Superior temporal gyrus (tissue), 1 donor: ENCODE measurements around the gene PLCB3.
"Not testable (repeated sequence)": the region's sequence is repeated elsewhere in the genome, so short reads cannot be mapped to it uniquely, and the experiment has no call there.

Source experiments
- DNase-seq: peaks from one replicate; pipeline ENCODE4 v3.0.0-alpha.2; 2016; ENCODE audit errors: extremely low spot score

Gene PLCB3

DNA sequence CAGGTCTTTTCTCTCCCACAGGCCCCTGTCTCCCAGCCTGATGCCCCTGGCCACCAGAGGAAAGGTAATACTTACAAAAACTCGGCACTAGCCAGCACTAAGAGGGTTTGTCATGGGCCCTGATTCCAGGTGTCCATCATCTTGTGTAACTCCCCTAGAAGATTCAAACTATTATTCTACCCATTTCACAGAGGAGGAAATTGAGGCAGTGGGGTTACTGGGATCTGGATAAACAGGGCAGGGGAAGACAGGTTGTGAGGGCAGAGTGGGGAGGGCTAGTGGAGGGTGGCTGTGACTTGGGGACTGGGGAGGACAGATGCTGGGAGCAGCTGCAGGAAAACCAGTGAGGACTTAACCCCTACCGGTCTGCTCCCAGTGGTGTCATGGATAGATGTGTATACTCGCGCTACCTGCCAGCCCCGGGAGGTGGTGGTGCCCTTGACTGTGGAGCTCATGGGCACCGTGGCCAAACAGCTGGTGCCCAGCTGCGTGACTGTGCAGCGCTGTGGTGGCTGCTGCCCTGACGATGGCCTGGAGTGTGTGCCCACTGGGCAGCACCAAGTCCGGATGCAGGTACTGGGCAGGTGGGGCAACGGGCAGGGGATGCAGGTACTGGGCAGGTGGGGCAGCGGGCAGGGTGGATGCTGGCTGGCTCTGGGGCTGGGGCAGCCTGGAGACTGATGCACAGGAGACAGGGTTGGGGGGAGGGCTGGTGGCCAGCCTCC lies 15.7 kb upstream of the PLCB3 start:
- no peak for DNase-seq

DNA sequence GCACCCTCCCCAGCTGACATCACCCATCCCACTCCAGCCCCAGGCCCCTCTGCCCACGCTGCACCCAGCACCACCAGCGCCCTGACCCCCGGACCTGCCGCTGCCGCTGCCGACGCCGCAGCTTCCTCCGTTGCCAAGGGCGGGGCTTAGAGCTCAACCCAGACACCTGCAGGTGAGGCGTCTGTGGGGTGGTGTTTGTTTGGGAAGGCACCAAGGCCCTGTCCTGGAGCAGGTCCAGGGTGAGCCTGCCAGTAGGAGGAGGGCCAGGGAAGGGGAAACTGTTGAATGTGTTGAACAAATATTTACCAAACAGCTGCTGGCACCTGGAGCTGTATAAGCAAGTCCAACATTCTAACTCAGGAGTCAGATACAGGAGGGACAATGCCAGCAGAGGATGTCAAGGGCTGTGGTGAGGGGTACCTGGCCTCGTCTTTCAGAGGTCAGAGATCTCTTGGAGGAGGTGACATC lies 13.8 kb upstream of the PLCB3 start:
- DNase-seq: no peak

DNA sequence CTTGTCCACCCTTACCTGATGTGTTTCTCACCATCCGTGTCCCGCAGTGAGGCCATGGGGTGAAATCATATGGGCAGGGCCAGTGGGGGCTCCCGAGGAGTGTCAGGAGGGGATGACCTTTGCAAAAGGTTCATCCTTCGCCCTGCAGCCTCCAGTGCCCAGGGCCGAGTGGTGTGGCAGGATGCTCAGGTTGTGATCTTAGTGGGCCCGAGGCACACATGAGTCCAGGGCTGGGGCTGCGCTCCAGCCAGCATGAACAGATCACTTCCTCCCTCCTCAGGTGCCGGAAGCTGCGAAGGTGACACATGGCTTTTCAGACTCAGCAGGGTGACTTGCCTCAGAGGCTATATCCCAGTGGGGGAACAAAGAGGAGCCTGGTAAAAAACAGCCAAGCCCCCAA lies 13.3 kb upstream of the PLCB3 start:
- DNase-seq: no peak

DNA sequence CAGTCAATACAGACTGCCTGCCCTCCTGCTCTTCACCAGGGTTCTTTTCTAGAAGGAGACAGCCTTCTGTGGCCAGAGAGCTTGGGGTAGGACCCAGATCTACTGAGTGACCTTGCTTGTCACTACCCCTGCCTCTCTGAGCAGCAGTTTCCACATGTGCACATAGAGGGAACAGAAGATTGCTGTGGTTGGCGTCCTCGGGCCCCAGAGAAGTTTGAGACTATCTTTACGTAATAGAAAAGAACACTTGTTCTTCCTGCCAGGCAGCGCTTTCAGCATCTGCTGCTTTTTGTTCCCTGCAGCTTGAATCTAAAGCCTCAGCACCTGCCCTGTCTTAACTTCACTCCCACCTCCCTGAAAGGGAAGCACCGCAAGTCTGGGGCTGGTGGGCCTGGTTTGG lies 12.3 kb upstream of the PLCB3 start:
- DNase-seq: no peak

DNA sequence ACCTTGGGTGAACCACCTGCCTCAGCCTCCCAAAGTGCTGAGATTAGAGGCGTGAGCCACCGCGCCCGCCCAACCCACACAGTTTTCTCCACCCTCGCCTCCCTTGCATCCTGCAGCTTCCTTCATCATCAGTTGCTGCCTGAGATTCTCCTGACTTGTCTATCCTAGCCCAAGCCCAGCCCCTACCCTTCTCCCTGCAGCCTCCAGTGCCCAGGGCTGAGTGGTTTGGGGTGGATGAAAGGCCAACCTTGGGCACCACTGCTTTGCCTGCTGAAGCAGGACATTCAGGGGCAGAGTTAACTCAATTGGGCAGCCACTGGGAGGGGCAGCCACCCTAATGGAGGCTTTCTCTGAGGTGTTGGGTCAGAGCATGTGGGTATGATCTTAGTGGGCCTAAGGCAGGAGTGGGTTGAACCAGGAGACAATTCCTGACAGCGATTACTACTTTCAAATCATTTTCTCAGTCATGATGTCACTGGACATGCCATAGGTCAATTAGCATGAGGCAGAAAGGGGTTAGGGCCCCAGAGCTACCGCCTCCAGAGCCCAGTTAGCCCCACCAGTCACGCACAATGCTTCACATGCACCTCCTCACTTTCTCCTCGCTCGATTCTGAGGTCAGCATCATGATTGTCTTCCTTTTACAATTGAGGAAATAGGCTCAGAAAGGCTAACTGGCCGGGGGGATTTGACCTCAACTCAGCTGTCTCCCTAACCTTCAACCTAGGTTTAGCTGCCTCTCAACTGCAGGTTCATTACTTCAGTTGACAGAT lies 11.5 kb upstream of the PLCB3 start:
- no peak for DNase-seq

DNA sequence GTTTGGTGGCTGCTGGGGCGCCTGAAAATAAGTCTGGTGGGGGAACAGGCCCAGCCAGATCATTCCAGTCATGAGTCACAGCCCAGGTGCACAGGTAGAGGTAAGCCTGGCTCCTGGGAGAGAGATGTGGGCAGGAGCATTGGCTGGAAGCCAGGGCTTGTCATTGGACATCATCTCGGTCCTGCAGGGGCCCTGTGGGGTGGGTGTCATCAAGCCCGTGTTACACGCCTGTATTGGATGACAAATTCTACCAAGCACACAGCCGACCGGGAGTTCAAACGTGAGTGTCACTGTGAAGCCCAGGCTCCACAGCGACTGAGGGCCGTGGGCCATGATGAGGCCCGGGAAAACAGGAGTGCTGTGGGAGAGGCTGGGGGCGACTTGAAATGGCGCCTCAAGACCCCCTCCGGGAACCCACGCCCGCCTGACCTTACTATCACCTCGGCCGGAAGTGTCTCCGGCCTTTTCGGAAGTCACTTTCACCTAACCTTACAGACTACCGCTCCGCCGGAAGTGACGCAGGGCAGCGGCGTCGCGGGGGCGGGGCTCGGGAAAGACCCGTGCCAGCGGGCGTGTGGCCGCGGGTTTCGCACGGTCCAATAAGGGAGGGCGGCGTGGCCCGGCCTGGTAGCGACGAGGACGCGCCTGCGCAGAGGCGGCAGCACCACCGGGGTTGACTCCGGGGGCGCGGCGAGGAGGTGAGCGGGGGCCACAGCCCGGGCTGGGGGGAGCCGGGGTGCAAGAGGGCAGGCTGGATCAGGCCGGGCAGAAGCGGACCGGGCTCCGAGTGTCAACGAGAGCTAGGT lies 10.7 kb upstream of the PLCB3 start, which contains the start of gene FKBP2:
Gene FKBP2, plus strand, starts transcription at position 661 of the 806 bp plus-strand sequence. CDS start 1,293 bp downstream, outside the sequence.
- peak; percentile 97 for DNase-seq

DNA sequence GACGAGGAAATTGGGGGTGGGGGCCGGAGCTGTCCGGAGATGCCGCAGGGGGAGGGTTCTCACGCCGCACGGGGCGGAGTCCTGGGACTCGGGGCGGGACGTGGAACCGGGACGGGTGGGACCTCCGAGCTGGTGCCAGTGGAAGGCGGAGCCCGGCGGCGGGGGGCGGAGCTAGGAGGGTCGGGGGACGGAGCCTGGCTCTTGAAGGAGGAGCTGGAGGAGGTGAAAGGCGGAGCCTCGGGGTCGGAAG lies 10.2 kb upstream of the PLCB3 start:
- DNase-seq: no peak

DNA sequence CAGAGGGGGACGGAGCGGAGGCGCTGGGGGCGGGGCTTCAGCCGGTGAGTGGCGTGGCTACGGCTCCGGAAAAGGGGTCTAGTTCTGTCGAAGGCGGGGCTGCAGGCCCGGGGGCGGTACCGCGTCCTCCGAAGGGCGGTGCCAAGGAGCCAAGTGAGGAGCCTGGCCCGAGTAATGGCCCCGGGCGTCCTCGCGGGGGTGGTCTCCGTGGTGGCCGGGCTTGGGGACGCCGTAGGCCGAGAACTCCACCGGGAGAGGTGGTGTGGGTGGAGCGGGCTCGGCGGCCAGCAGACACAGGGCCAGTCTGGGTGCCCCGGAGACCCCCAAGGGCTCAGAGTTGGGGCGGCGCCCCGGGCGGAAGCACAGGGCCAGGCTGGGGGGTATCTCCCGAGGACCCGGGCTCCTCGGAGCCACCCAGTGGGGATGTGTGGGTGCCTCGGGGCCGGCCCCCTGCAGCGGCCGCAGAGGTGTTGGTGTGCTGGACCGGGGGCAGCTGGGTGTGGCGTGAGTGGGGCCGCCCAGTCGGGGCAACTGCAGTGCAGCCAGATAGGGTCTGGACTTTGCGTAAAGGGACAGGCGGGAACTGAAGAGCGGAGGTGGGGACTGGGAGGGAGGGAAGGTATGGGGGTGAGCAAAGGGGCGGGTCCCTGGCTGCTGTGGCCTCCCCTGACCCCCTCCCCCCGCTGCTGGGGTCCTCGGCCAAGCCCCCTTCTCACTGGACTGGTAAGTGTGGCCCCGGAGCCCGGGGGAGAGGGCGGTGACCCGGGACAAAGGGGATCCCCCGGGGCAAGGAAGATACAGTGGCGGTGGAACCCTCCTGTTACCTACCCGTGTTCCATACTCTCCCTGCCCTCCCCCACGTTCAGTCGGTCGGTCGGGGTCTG lies 9.6 kb upstream of the PLCB3 start:
- DNase-seq: peak; percentile 97

DNA sequence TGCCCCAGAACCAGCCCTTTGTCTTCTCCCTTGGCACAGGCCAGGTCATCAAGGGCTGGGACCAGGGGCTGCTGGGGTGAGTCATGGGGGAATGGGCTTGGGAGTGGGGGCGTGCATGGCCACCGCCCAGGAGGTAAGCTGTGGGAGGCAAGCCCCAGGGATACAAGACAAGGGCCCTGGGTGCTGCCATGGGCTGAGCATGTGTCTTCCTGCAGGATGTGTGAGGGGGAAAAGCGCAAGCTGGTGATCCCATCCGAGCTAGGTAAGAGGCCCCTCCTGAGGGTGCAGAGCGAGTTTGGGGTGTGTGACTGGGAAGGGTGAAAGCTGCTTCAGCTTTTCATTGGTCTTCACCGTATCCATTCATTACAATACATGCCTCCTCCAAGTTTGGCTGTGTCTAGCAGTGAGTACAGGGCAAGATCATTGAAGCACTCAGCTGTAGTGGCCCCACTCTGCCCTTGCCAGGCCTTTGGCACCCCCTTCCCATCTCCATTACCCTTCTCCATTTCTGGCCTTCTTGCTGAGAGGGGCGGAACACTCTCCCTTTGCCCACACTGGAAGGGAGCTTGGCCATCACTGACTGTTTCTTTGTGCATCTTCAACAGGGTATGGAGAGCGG lies 8.0 kb upstream of the PLCB3 start:
- no peak for DNase-seq

DNA sequence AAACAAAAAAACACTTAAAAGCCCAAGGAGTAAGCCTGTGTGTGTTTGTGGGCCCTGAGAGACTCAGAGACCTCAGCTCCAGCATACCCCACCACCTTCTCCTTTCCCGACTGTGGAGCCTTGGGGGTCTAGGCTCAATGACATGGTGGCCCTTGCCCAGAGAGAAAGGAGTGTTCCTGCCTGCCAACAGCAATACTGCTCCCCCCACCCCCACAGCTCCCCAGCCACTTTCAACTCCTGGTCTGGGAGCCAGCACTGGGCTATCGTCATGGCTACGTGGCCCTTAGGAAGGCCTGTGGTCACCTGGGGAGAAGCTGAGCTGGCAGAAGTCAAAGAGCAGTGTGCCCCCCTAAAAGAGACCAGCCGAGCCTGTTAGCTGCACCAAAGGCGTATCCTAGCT lies 7.2 kb upstream of the PLCB3 start:
- DNase-seq: no peak

DNA sequence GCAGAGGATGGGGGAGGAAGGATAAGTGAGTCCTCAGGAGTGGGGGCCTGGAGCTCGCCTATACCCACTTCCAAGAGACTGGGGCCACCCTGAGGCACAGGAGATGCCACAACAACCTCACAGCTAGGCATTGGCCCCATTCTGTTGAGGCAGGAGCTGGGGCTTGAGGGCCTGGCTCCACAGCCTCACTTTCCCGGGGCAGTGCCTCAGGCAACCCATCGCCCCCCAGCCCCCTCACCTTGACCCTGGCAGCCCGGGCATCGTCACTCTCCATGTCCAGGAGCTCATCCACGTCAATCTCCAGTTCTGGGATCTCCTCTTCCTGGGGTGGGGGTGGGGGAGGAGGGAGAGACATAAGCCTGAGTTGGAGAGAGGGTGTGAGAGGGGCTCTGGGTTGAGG lies 6.4 kb upstream of the PLCB3 start:
- no peak for DNase-seq

DNA sequence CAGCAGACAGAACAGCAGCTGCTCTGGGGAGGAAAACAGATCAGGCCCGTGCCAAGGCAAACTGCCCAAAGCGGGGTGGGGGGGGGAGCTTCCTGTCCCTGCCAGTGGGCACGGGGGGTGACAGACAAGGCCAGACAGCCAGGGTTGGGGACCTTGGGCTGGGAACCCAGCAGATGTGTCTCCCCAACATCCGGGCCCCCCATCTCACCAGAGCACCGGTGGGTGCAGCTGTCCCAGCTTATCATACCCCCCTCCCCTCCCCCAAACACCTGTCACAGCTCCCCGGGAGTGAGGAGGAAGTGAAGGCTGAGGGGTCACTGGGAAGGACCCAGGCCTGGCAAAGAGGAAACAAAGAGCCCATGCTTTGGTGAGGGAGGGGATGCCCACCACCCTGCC lies 5.9 kb upstream of the PLCB3 start:
- no peak for DNase-seq

DNA sequence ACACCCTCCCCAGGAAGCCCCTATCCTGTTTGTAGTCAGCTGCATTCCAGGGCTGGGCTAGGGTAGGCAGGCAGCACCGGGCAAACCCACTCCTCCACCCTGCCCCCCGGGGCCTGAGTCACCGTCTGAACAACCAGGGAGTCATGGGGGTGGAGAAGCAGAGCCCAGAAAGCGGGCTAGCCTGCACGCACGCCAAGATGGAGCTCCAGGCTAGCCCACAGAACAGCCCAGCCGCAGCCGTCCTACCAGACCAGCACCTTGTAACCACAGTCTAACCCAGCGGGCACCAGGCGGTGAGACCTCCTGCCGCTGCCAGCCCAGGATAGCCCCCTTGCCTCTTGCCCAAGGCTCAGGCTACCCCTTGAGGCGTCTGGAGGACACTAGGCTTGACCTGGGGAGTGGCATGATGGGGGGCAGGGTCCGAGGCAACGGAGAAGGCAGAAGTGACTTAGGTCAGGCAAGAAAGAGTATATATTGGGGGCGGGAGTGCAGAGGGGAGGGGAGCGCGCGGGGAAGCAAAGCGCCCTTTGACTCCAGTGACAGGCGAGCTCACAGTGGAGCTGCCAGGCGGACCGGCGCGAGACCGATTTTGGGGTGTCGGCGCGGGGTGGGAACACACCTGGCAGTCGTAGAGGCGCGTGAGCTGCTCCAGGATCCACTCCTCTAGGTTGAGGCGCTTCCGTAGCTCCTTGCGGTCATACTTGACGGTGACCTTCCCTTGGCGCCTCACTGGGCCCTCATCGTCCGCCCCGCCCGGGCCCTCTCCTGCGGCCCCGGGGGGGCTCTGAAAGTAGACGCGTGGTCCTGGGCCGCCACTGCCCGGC lies 5.3 kb upstream of the PLCB3 start:
- DNase-seq: no peak

DNA sequence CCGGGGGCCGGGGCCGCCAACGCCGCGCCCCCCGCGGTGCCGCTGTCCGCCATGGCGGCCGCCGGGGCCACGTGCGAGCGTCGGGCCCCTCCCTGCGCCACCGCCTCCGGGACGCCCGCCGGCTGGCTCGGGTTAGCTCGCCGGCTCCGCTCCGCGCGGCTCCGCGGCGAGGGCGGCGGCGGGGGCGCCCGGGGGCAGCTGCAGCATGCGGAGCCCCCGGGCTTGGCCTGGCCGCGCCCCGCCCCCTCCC lies 4.8 kb upstream of the PLCB3 start:
- DNase-seq: not testable (repeated sequence)

DNA sequence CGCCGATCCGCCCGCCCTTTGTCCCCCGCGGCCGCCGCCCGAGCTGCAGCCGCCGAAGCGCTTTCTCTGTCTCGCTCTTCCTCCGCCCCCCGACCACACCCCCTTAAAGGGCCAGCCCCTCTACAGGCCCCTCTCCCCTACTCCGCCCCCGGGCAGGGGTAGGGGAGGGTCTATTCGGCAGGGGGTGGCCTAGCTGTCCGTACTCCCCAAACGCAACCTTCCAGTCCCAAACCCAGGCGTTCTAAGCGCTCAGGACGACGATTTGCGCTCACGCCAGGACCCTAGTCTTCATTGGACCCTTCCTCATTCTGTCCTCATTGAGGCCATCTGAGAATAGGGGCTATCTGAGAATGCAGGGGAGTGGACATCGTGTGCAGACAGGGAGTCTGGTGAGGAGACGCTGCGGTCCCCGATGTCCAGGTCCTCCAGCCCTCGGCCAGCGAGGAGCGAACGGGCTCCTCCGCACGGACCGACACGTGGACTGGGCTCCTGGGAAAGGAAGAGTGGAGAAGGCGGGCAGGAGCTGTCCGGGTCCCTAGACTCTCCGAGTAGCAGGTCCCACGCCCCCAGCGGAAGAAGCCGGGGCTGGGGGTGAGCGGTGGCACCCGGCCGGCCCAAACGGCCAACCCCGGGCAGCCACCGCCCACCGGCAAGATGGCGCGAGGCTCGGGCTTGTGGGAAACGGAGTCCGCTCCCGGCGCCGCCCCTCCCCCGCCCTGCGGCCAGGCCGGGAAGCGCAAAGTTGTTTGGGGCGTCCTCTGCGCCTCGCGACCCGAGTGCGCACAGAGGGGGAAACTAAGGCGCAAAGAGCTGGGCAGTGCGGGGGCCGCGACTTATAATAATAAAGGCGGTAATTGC lies 4.2 kb upstream of the PLCB3 start, which contains the start of gene PPP1R14B:
Gene PPP1R14B, minus strand, starts transcription at position 73 of the 858 bp plus-strand sequence. CDS start 270 bp downstream, outside the sequence.
- peak; percentile 80 for DNase-seq

DNA sequence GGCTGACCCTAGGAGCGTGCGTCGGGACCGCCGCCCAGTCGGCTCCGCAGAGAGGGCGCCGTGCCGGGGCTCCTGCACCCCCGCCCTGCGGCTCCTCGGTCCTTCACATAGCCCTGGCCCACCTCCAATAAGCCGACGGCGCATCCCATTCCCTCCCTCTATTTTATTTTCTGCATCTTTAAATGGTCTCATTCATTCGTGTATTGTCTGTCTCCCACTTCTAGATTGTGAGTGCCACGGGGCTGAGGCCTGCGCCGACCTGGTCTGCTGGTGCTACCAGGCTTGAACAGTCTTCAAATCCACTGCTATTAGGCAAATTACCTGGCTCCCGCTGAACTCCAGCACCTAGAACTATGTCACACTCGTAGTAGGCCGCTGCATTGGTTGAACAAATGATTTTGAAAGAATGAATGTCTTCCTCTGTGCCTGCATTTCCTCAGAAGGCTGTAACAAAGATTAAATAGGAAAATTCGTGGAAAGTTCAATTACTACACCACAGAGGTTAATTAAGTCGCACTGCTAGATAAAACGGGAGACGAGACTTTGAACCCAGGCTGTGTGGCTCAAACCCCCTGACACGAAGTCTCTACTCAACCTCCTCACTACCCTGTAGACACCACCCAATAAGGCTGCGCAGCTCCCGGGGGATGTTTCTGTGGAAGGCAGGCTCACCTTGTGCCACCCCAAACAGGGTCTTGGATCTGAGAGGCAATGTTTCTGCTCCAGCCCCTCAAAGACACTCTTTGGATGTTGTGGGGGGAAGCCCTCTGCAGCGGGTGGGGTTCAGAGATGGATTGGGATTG lies 3.4 kb upstream of the PLCB3 start:
- no peak for DNase-seq

DNA sequence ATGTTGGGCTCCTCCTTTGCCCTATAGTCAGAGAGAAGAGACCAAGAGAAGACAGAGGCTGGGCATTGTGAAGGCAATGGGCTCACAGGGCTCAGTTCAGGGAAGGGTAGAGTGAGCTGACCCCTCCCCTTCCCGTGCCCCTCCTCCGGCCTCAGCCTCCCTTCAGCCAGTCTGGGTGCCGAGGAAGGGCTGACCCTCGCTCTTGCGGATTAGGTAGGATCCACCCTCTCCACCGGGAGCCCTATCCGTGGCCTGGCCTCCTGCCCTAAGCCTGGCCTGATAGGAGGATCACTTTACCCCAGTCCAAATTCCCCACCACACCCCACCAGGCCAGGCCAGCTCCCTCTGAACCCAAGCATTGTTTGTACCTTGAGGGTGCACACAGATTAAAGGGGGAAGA lies 2.8 kb upstream of the PLCB3 start:
- no peak for DNase-seq

DNA sequence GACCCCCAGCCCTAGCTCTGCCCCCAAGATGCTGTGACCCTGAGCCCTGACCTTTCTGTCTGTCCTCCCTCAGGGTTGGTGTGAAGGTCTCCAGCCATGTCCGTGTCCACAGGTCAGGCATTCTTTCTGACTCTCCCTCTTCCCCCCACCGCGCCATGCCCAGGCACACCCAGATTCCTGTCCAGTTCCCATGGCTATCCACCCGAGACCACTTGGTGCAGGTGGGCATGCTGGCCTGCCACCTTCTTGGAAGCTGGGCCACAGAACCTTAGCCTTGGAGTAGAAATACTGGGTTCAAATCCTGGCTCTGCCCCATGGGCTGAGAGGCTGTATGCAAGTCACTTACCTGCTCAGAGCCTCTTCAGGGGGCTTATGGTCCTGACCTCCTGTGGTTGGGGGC lies 2.3 kb upstream of the PLCB3 start:
- no peak for DNase-seq
